Neural progenitor cell (in vitro differentiated cells): Measurements from ENCODE around the gene HES4.

ENCODE experiments used
- CTCF ChIP-seq: fragments of 200-600 bp; sonication (generic); IDR thresholded peaks from 2 replicates; pipeline ENCODE4 v1.5.1; 2017; ENCODE audit warnings: antibody characterized with exemption, mild to moderate bottlenecking
- EZH2 ChIP-seq: fragments of 200-600 bp; sonication (generic); IDR thresholded peaks from 2 replicates; pipeline ENCODE4 v1.6.1; 2017; ENCODE audit warnings: antibody characterized with exemption, mild to moderate bottlenecking, moderate library complexity

- no peak for TF ChIP-seq CTCF
- TF ChIP-seq EZH2 = no peak
These were observed 31.9 kb upstream of the HES4 start for GRCh38 chr1:1031659-1032235.
